HepG2 (cell line): ENCODE results near the gene FAM222B. TPM values are rescaled to one million over a fixed set of nuclear protein-coding genes. Genes with fewer than 3 reads are reported as not detected.

Experiments used
- CBX2 ChIP-seq, 2 experiments: fragments of 200-600 bp in 1 of 2; sonication (generic); formaldehyde crosslinking in 1 of 2; IDR thresholded peaks; 2 replicates each; pipeline versions ENCODE4 v1.7.0 to v1.8.1; 2018 to 2022; ENCODE audit warnings: low read depth in 2 of 2, low read length in 1 of 2, mild to moderate bottlenecking in 1 of 2, missing genetic modification reagents in 1 of 2
- STAG1 ChIP-seq: sonication (generic); formaldehyde crosslinking; IDR thresholded peaks from 2 replicates; pipeline ENCODE4 v1.4.0; 2020; ENCODE audit warnings: missing genetic modification reagents
- ZNF124 ChIP-seq: sonication (generic); formaldehyde crosslinking; IDR thresholded peaks from 2 replicates; pipeline ENCODE4 v1.4.0; 2020; ENCODE audit warnings: missing genetic modification reagents
- ZNF282 ChIP-seq: fragments of 450-650 bp; IDR thresholded peaks from 2 replicates; pipeline ENCODE4 v1.6.1; 2018; ENCODE audit not compliant: partially characterized antibody
- ZNF607 ChIP-seq: sonication (generic); formaldehyde crosslinking; IDR thresholded peaks from 2 replicates; pipeline ENCODE4 v1.5.1; 2020; ENCODE audit warnings: missing genetic modification reagents, mild to moderate bottlenecking, borderline replicate concordance
- ZXDC ChIP-seq: sonication (generic); formaldehyde crosslinking; IDR thresholded peaks from 2 replicates; pipeline ENCODE4 v1.5.0; 2020; ENCODE audit warnings: mild to moderate bottlenecking, missing genetic modification reagents
- polyA plus RNA-seq, 8 experiments: library from polyadenylated mRNA; depleted of rRNA in 3 of 8; stranded (reverse) in 7 of 8; unstranded in 1 of 8; fragments of >200 nt; fragmentation: Illumina TruSeq in 4 of 8; extraction: Trizol in 4 of 8; gene quantifications; 2 replicates each; pipeline versions ENCODE4 v1.2.1 to v1.2.3, GENCODE V29; 2011 to 2016; ENCODE audit warnings: low read depth in 4 of 8, missing spikeins in 1 of 8, mixed read lengths in 1 of 8; ENCODE audit not compliant: insufficient read depth in 1 of 8
- total RNA-seq, 5 experiments: library from RNA; depleted of rRNA; stranded (reverse); fragments of >200 nt; fragmentation: Illumina TruSeq; extraction: Trizol; gene quantifications; 2 replicates each; pipeline ENCODE4 v1.2.3, GENCODE V29; 2016; ENCODE audit warnings: low read depth in 1 of 5
- TF ChIP-seq, protein P1 (sequence below): sonication (generic); formaldehyde crosslinking; IDR thresholded peaks from 2 replicates; pipeline ENCODE4 v1.5.1; 2020; ENCODE audit warnings: missing genetic modification reagents, mild to moderate bottlenecking, borderline replicate concordance
- TF ChIP-seq, protein P2 (sequence below): sonication (generic); formaldehyde crosslinking; IDR thresholded peaks from 2 replicates; pipeline ENCODE4 v1.9.0; 2021; ENCODE audit warnings: missing genetic modification reagents, borderline replicate concordance
- TF ChIP-seq, protein P3 (sequence below): sonication (generic); formaldehyde crosslinking; IDR thresholded peaks from 2 replicates; pipeline ENCODE4 v1.4.0; 2020; ENCODE audit warnings: missing genetic modification reagents
- TF ChIP-seq, protein P4 (sequence below): IDR thresholded peaks from 2 replicates; pipeline ENCODE4 v1.6.1; 2016; ENCODE audit warnings: low read depth
- TF ChIP-seq, protein P5 (sequence below): sonication (generic); formaldehyde crosslinking; IDR thresholded peaks from 2 replicates; pipeline ENCODE4 v1.5.1; 2020; ENCODE audit warnings: missing genetic modification reagents, mild to moderate bottlenecking, borderline replicate concordance

Gene FAM222B
- total and polyA plus RNA-seq, 2 of the 13 experiments (the other 11 are each of a cell fraction or from before 2014, with no cell fraction given) = 3.5 to 7.3 TPM

DNA sequence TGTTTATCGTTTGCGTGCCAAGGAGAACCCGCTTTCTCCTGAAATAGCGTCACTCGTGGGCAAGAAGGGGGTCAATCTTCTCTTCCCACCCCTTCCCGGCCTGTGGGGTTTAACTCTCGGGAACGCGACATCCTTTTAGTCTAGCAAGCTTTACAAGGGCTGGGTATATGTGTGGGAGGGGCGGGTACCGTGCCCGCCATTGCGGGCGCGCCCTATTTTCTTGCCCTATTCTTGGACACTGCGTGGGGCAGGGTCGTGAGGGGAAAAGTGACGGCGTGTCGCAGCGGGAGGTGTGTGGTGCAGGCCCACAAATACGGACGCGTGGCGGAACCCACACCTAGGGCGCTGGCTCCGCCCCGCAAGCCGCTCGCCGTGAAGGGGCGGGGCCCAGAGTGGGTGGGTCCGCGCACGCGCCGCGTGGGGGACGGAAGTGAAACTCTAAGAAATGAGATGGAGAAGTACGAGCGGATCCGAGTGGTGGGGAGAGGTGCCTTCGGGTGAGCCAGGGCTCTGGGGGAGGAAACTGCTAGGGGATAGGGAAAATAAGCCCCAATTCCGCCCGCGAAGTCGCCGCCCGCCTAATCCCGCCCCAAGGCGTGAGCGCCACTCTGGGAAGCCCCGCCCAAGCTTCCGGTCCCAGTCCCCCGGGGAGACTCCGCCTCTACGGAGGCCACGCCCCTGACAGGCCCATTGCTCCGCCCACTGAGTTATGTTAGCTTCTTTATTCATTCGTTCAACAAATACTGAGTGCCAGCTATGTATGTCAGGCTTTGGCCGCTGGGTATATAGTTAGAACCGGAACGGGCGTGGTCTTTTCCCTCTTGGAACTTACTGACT lies 114.0 kb downstream of the FAM222B start, which contains the start of gene NEK8 (continued):
- TF ChIP-seq, protein P1, sequence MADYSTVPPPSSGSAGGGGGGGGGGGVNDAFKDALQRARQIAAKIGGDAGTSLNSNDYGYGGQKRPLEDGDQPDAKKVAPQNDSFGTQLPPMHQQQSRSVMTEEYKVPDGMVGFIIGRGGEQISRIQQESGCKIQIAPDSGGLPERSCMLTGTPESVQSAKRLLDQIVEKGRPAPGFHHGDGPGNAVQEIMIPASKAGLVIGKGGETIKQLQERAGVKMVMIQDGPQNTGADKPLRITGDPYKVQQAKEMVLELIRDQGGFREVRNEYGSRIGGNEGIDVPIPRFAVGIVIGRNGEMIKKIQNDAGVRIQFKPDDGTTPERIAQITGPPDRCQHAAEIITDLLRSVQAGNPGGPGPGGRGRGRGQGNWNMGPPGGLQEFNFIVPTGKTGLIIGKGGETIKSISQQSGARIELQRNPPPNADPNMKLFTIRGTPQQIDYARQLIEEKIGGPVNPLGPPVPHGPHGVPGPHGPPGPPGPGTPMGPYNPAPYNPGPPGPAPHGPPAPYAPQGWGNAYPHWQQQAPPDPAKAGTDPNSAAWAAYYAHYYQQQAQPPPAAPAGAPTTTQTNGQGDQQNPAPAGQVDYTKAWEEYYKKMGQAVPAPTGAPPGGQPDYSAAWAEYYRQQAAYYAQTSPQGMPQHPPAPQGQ (CRISPR knock-in tag) = no peak
- TF ChIP-seq ZNF282 (no peak), ZXDC (CRISPR knock-in tag) (no peak), ZNF124 (CRISPR knock-in tag) (no peak), CBX2 (IDR thresholded peaks at IDR 0.05; ENCODE audit: low read depth, low read length) (no peak), CBX2 (CRISPR knock-in tag; IDR thresholded peaks at IDR 0.05; ENCODE audit: low read depth) (no peak), STAG1 (CRISPR knock-in tag) (no peak), ZNF607 (CRISPR knock-in tag) (peak; percentile 5)
- TF ChIP-seq, protein P2, sequence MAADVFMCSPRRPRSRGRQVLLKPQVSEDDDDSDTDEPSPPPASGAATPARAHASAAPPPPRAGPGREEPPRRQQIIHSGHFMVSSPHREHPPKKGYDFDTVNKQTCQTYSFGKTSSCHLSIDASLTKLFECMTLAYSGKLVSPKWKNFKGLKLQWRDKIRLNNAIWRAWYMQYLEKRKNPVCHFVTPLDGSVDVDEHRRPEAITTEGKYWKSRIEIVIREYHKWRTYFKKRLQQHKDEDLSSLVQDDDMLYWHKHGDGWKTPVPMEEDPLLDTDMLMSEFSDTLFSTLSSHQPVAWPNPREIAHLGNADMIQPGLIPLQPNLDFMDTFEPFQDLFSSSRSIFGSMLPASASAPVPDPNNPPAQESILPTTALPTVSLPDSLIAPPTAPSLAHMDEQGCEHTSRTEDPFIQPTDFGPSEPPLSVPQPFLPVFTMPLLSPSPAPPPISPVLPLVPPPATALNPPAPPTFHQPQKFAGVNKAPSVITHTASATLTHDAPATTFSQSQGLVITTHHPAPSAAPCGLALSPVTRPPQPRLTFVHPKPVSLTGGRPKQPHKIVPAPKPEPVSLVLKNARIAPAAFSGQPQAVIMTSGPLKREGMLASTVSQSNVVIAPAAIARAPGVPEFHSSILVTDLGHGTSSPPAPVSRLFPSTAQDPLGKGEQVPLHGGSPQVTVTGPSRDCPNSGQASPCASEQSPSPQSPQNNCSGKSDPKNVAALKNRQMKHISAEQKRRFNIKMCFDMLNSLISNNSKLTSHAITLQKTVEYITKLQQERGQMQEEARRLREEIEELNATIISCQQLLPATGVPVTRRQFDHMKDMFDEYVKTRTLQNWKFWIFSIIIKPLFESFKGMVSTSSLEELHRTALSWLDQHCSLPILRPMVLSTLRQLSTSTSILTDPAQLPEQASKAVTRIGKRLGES (CRISPR knock-in tag) = no peak
- TF ChIP-seq, protein P3, sequence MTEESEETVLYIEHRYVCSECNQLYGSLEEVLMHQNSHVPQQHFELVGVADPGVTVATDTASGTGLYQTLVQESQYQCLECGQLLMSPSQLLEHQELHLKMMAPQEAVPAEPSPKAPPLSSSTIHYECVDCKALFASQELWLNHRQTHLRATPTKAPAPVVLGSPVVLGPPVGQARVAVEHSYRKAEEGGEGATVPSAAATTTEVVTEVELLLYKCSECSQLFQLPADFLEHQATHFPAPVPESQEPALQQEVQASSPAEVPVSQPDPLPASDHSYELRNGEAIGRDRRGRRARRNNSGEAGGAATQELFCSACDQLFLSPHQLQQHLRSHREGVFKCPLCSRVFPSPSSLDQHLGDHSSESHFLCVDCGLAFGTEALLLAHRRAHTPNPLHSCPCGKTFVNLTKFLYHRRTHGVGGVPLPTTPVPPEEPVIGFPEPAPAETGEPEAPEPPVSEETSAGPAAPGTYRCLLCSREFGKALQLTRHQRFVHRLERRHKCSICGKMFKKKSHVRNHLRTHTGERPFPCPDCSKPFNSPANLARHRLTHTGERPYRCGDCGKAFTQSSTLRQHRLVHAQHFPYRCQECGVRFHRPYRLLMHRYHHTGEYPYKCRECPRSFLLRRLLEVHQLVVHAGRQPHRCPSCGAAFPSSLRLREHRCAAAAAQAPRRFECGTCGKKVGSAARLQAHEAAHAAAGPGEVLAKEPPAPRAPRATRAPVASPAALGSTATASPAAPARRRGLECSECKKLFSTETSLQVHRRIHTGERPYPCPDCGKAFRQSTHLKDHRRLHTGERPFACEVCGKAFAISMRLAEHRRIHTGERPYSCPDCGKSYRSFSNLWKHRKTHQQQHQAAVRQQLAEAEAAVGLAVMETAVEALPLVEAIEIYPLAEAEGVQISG (CRISPR knock-in tag) = no peak; the same call in 1 of the 2 replicates
- TF ChIP-seq, protein P4, sequence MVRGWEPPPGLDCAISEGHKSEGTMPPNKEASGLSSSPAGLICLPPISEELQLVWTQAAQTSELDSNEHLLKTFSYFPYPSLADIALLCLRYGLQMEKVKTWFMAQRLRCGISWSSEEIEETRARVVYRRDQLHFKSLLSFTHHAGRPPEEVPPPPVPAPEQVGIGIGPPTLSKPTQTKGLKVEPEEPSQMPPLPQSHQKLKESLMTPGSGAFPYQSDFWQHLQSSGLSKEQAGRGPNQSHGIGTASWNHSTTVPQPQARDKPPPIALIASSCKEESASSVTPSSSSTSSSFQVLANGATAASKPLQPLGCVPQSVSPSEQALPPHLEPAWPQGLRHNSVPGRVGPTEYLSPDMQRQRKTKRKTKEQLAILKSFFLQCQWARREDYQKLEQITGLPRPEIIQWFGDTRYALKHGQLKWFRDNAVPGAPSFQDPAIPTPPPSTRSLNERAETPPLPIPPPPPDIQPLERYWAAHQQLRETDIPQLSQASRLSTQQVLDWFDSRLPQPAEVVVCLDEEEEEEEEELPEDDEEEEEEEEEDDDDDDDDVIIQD = no peak
- TF ChIP-seq, protein P5, sequence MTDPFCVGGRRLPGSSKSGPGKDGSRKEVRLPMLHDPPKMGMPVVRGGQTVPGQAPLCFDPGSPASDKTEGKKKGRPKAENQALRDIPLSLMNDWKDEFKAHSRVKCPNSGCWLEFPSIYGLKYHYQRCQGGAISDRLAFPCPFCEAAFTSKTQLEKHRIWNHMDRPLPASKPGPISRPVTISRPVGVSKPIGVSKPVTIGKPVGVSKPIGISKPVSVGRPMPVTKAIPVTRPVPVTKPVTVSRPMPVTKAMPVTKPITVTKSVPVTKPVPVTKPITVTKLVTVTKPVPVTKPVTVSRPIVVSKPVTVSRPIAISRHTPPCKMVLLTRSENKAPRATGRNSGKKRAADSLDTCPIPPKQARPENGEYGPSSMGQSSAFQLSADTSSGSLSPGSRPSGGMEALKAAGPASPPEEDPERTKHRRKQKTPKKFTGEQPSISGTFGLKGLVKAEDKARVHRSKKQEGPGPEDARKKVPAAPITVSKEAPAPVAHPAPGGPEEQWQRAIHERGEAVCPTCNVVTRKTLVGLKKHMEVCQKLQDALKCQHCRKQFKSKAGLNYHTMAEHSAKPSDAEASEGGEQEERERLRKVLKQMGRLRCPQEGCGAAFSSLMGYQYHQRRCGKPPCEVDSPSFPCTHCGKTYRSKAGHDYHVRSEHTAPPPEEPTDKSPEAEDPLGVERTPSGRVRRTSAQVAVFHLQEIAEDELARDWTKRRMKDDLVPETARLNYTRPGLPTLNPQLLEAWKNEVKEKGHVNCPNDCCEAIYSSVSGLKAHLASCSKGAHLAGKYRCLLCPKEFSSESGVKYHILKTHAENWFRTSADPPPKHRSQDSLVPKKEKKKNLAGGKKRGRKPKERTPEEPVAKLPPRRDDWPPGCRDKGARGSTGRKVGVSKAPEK = peak; percentile 43; the same call in 1 of the 2 replicates
